HepG2 (cell line): ENCODE data around the gene CPS1.

ENCODE experiments used
- ATF1 ChIP-seq: IDR thresholded peaks from 2 replicates; pipeline ENCODE4 v1.6.1; 2016; ENCODE audit warnings: mild to moderate bottlenecking, control low read depth
- CEBPB ChIP-seq: IDR thresholded peaks from 2 replicates; pipeline ENCODE4 v1.6.1; 2011; ENCODE audit warnings: low read depth, low read length, improper control_type of control experiment, borderline replicate concordance
- ZBTB20 ChIP-seq: sonication (generic); formaldehyde crosslinking; IDR thresholded peaks from 2 replicates; pipeline ENCODE4 v1.8.1; 2023; ENCODE audit warnings: missing genetic modification reagents, low read depth, mild to moderate bottlenecking, borderline replicate concordance

DNA sequence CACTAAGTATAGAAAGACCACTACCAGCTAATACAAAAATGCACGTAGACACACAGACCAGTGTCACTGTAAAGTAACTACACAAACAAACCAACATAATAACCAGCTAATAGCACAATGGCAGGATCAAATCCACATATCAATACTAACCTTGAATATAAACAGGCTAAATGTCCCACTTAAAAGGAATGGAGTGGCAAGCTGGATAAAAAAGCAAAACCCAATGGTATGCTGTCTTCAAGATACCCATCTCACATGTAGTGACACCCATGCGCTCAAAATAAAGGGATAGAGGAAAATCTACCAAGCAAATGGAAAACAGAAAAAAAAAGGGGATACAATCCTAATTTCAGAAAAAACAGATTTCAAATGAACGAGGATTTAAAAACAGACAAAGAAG is 41.8 kb downstream of the CPS1 start:
- no peak for TF ChIP-seq ZBTB20 (CRISPR knock-in tag)
- no peak for TF ChIP-seq CEBPB
- TF ChIP-seq ATF1: no peak
